HG03139 (cell line): ENCODE results near the gene SERPINA5.

ENCODE experiments used
- ATAC-seq: cut with Tn5 transposase; IDR thresholded peaks from one replicate; pipeline ENCODE4 v1.9.1; 2021; ENCODE audit not compliant: unreplicated experiment

SERPINA5 gene, protein sequence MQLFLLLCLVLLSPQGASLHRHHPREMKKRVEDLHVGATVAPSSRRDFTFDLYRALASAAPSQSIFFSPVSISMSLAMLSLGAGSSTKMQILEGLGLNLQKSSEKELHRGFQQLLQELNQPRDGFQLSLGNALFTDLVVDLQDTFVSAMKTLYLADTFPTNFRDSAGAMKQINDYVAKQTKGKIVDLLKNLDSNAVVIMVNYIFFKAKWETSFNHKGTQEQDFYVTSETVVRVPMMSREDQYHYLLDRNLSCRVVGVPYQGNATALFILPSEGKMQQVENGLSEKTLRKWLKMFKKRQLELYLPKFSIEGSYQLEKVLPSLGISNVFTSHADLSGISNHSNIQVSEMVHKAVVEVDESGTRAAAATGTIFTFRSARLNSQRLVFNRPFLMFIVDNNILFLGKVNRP

DNA sequence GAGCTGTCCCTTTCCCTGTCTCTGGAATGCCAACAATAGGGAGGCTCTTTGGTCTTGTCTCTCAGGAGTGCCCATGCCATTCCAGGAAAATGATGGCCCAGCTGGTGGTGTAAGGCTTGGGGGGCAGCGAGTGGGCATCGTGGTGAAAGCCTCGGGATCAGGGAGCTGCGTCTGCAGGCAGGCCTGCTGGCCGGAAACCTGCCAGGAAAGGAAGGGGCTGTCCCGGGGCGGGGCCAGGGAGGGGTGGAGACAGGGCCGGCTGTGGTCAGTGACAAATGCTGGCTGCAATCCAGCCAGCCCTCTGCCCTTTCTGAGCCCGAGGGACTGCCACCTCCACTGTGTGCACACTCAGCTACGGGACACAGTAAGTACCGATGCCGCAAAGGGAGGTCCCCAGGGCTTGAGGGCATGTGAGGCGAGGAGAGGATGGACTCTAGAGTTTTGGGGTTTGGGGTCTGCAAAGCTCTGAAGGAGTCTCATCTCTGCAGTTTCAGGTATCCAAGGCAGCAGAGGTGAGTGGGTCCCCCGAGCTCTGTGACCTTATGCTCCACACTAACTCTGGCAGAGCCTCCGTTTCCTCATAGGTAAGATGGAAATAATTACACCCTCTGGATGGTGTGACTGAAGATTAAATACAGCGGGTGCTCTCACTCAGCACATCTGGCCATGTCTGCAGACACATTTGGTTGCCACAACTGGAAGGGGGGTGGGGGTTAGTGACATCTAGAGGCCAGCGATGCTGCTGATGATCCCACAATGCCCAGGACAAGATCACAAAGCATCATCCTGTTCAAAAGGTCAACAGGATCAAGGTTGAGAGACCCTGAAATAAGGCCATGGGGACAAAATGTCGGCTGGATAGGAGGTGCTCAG lies at the start of gene SERPINA5:
Gene SERPINA5 (plus strand): TSS at position 300 of the 873 bp plus-strand sequence. CDS start 5,937 bp downstream, outside the sequence.
- no peak for ATAC-seq

DNA sequence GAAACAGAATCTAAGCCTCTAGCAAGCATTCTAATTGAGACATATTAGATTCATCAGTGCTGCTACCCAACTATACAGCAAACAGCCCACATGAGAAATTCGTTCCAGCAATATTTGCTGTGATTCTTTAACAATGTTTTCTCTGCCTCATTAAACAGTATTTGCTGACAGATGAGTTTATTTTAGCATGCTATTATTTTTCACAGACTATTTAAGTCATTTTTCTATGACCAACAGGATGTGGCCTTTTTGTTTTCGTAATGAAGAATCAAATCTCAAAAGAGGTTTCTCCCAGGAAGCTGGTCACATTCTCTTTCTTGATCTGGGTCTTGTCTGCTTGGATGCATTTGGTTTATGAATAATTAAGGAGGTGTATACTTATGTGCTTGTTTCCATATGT lies 48.8 kb upstream of the SERPINA5 start:
- no peak for ATAC-seq

DNA sequence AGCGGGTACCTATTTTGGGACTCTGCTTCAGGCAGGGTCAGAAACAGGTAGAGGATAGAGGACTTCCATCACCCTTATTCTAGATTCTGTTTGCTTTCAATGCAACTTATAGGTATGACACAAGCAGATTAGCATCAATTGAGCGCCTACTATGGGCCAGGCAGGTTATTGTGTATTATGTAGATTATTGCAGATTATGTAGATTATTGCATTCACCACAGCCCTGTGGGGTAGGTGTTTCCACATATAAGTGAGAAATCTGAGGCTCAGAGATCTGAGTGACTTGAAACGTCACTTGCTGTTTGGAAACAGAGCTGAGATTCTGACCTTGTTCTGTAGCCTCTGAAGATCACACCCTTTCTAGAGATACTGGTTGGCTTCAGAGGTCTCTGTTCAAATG lies 45.7 kb upstream of the SERPINA5 start:
- ATAC-seq: no peak

DNA sequence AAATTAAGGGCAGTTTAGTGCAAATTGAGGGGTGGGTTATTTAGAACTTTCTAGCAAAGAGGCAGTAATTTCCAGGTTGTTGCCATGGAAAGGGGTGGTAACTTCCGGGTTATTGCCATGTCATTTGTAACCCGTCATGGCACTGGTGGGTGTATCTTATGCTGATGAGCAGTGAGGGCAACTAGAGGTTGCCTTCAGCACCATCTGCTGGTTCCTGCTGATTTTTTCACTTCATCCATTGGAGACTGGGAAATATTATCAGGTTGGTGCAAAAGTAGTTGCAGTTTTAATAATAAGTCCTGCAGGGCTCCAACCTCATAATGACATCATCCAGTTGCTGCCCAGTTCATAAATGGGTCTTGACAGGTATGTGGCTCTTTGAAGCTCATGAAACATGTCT lies 44.4 kb upstream of the SERPINA5 start:
- ATAC-seq: no peak

DNA sequence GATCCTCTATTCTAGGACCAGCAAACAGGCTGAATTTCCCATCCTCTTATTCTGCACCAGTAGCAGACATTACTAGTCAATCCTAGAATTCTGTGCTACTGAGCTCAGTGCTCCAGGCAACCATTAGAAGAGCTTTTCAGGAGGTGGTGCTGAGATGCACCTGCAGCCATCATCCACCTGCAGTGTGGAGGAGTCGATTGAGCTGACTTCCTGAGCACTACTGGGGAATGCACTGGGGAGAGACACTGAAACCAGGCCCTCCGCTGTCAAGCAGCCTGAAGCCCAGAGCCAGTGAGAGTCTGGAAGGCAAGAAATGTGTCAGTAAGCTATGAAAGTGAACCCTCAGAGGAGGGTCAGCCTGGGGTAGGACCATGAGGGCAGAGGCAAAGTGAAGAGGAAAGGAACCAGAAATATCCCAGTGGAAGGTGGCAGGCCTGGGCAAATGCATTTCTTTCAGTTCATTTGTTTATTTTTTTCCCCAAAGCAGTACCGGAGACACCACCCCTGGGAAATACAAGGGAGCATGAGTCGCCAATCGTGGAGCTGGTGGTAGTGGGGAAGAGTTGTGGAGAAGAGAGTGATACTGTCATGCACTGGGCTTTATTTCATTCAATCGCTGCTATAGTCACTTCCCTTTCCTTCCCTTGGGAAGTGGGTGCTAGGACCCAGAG lies 43.0 kb upstream of the SERPINA5 start:
- ATAC-seq: no peak

DNA sequence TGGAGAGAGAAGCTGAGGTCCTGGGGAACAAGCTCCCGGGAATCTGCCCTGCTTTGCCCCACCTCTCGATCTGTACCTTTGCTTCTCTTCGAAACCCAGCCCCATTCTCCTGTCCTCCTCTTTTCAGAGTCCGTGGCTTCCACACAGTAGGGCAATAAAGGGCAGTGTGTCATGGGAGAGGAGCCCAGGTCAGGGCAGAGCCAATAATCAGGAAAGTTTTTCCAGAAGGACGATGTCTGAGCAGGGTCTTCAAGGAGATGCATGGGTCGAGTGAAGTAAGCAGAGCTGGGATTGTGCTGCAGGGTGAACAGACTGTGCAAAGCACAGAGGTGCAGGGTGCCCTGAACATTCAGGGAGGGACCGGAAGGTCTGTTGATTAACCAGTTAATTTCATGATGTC lies 42.0 kb upstream of the SERPINA5 start:
- ATAC-seq: no peak

DNA sequence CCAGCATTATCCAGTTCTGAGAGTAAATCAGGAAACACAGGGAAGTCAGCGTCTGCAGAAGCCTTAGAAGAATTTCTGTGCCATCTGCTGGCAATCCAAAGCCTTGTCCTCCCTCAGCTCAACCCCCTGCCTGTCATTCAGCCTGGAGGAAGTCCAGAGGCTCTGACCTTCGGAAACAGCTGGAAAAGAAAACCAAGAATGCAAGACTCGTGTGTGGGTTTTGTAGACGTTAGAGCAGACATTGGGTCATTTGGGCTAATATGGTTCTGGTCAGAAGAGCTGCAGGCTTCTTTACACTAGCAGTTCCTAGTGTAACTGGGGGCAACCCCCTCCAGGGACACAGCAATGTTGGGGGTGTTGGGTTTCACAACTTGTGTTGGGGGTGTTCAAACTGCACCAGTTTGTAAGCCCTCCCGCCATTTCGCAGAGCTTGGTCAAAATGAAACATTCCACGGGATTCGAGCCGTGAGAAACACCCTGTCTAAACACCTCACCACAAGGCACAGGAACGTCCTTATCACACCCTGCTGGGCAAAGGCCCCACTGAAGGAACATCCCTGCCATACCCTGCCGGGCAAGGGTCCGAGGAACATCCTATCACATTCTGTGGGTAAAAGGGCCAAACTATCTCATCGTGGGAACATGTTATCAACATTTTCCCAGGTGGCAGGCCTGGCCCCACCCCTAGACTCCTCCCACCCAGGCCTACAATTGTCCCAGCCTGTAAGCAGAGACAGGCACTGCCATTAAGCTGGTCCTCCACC lies 41.0 kb upstream of the SERPINA5 start:
- ATAC-seq: no peak

DNA sequence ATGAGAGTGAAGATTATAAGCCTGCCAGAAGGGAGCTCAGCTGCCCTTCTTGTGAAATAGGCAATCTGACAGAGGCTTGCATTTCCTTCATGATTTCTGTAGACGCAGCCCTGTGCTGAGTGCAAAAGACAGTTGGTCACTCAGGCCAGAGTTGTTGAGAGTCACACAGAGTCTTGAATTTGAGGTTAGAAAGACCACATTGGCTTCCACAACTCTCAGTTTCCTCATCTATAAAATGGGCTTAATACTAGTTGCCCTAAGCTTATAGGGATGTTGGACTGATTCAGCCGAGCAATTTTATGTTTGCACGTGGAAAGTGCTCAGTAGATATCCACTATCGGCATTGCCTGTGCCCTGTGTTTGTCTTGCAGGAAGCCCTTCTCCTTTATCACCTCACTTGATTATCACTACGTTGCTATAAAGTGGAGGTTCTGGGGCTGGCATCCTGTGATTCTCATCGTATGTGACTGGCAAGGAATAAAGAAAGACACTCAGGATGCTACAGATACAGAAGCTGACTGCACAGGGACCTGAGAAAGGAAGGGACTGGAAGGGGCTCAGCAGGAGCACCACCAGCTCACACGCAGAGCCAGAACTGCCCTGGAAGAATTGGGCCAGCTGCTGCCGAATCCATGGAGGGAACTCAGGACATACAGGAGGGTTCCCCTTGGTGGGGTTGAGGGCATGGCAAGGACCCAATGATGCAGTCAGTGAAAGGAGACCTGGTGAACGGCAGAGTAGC lies 39.8 kb upstream of the SERPINA5 start:
- ATAC-seq: no peak

DNA sequence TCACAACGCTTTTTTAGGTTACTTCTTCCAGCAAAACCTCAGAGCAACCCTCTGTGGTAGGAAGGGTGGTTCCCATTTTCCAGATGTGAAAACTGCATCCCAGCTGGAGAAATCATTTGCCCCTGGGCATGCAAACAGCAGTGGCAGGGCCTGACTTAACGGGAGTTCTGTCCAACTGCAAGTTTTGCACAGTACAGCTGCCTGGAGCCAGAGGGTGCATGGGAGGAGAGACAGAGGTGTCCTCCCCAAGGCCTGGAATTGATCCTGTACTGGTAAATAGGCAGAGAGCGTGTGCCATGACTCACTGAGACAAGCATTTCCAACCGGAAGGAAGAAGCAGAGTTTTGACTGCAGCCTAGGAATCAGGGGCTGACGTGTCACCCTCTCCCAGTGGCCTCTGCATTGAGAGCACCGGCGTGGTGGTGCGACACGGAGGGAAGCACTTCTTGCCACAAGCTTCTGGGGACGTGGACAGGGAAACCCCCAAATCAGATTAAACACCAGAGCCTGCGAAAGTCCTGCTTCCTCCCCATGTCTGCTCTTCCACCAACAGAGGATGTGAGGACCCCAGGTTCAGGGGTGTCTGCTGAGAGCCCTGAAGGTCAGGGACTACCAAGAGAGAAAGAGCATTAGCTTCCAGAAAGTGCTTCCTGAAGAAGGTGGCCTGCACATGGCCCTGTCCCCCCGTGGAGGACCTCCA lies 39.0 kb upstream of the SERPINA5 start:
- ATAC-seq: no peak

DNA sequence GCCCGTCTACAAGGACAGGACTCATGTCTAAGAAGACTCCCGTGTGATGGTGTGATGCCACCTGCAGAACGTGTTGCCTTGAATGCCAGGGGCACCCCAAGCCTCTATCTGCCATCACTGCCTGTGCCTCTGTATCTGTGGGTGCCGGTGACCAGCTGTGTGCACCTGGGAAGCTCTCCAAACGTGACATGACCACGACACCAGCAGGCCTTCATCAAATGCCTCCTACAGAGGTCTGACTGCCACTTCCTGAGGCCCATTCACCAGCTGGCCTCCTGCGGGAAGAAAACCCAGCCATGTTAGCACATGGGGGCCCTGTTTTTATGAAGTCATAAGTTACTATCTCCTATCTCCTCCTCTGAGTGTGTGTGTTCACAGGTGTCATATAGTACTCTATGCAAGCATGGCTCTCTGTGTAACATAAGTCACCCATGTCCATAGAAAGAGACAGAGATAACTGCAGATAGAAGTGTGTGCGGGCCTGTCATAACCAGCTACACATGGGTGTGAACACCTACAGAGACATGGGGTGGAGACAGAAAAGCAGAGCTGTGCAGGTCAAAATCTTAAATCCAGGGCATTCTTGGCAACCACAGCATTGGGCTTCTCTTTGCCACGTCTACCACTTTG lies 38.3 kb upstream of the SERPINA5 start:
- ATAC-seq: no peak

DNA sequence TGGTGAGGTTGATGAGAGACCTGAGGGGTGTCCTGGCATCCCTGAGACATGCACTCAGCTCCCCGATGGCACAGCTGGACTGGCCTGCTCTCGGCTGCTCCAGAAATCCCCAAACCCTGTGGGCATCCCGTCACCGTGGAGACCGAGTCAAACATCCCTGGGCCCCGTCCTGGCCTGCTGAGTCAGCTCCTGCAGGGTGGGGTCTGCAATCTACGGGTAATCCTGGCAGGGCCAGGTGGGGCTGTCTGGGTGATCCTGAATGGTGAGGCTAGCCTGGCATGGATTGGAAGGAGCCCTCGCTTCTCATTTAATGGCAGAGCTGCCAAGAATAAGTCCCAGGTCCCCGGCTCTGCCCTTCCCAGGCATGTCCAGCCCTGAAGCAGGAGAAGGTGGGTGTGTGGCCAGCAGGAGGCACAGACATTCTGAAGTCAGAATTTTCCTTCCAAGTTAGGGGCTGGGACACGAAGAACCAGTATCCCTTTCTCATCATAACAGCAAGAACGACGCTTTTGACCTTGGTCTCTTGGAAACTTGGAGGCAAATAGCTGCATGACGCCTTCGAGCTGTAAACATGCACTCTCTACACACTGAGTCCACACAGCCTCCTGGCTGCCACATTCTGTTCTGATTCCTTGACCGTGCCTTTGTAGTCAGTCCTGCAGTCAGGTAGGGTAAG lies 37.6 kb upstream of the SERPINA5 start:
- ATAC-seq: no peak

DNA sequence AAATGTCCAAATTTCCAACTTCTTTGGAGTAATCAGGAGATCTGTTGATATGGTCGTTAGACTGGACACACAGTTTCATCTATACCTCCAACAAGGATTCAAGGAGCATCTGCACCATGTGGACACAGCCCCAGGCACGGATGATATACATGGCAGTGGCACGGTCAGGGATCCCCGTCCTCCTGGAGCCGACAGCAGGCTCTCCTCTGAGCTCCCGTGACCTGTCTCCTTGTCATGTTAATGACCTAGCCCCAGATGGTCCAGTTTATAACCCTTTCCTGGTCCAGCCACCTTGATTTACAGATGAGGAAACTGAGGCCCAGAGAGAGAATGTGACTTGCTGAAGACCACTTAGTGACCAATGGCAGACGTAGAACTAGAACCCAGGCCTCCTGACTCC lies 36.5 kb upstream of the SERPINA5 start:
- no peak for ATAC-seq

DNA sequence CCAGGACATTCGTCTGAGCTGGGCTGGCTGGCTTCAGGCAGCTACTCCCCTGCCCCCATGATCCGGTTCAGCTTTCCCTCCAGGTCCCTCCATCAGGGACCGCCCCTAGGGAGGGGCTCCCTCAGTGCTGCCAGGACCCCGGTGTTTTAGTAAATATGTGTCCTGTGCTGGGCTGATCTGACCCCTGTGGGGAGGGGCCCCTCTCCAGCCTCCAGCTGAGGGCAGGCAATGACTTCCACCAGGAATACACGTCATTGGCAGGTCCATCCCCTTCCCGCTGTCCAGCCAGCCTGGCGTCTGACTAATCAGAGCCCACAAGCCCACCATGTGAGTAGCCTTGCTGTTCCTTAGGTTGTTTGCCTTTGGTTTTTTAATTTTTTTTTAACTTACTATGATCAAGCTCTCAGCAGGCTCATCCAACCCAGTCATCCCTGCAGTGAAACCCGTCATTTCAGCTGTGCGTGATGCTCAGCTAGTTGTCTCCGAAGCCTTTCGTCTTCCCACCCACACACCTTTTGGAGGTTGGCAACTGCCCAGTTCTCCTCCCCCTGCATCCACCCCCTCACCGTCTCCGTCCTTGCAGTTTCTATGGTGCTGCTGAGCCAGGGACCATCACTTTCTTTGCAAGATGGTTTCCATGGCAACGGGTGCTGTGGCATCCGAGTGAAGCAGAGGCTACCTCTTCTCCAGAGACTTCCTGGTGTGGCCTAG lies 35.9 kb upstream of the SERPINA5 start:
- ATAC-seq: no peak

DNA sequence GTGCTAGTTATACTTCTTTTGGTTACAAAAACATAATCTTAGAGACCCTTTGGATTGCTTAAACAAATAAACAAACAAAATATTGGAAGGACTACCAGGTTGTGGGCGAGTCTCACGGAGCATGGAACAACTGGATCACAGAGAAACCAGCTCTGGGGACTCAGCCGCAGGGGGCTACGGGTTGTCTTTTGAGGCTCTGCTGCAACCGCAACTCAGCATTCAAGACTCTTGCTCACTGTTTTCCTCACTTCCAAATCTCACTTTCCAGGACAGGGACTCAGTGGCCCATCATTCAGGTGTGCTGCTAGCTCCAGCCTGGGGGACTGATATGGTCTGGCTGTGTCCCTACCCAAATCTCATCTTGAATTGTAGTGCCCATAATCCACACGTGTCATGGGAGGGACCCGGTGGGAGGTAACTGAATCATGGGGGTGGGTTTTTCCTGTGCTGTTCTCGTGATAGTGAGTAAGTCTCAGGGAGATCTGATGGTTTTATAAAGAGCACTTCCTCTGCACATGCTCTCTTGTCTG lies 34.0 kb upstream of the SERPINA5 start:
- ATAC-seq: no peak

DNA sequence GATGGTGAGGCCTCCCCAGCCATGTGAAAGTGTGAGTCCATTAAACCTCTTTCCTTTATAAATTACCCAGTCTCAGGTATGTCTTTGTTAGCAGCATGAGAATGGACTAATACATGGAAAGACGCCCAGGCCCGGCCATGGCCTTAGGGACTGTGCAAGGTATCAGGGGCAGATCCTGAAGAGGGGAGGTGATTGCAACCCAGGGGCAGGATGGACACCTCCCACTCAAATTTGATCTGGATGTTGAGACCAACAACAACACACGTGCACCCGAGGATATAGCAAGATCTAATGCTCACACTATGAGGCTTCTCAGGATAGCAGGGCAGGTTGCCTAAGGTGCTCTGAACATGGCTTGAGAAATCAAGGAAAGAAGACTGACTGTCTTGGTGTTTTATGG lies 33.5 kb upstream of the SERPINA5 start:
- ATAC-seq: no peak

DNA sequence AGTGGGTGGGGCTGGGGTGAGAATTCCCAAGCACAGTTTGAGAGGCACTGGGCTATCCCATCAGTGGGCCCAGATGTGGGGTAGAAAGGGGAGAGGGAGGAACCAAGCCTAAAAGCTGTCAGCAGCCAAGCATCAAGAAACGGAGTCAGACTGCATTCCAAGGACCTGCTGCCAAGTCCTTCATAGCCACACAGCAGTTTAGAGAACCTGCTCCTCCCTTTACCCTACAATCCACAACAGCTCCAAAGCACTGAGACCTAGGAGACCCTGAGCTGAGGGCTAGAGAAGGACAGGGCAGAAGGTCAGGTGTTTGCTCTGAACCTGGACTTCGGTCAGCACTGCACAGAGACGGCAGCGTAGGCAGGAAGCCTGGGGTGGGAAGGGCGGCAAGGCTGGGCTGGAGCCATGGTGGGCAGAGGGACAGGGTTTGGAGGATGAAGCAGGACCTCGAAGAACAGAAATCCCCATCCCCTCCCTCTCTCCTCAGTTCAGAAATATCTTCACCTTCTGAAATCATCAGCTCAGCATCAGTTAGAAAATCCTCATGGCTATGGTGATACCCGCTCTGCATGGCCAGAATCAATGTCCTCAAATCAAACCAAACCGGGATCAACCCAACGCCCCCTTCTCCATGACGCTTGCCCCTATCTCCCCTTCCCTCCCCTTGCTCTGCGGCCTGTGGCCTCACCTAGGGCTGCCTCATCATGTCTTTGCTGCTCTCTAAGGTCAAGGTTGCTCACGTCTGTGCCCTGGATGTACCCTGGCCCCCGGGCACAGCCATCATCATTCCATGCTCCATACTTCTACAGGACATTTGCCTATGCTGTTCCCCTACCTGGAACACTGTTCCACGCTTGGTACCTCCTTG lies 32.9 kb upstream of the SERPINA5 start:
- ATAC-seq: no peak
